ENCODE measurements around the gene CMTM8.

The CMTM8 gene

DNA sequence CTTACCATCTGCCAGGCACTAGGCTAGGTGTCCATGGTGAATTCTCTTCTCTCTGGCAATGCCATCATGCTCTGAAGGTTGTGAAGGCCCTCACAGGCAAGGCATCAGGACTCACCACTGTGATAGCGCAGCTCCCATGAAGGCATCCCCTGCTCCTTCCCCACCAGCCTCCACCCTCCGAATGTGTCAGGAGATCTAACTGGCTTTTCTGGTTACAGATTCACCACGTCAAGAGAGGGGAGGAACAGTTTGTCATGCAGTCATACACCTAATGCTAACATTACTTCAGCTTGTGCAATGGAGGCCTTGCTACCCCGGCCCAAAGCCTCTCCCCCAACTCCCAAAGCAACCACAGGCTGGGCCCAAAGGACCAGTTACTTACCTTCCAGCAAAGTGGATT is 8.9 kb upstream of the CMTM8 start:
- DNase-seq (ENCODE audit: low spot score) = no peak

DNA sequence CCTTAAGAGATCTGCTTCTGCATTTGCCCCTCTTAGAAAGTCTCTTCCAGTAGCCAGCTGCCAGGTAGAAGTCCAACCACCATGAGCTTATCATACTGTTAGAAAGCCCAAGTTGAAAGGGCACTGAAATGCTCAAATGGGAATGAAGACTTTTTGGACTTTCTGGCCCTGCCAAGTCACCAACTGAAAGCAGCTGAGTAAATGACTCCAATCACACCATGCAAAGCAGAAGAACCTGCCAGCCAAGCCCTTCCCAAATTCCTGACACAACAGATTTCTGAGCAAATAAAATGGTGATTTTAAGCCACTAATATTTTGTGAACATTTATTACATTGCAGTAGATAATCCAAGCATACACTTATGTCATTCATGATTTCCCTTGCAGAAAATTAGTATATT is 2.1 kb upstream of the CMTM8 start:
- DNase-seq (ENCODE audit: low spot score) = no peak

DNA sequence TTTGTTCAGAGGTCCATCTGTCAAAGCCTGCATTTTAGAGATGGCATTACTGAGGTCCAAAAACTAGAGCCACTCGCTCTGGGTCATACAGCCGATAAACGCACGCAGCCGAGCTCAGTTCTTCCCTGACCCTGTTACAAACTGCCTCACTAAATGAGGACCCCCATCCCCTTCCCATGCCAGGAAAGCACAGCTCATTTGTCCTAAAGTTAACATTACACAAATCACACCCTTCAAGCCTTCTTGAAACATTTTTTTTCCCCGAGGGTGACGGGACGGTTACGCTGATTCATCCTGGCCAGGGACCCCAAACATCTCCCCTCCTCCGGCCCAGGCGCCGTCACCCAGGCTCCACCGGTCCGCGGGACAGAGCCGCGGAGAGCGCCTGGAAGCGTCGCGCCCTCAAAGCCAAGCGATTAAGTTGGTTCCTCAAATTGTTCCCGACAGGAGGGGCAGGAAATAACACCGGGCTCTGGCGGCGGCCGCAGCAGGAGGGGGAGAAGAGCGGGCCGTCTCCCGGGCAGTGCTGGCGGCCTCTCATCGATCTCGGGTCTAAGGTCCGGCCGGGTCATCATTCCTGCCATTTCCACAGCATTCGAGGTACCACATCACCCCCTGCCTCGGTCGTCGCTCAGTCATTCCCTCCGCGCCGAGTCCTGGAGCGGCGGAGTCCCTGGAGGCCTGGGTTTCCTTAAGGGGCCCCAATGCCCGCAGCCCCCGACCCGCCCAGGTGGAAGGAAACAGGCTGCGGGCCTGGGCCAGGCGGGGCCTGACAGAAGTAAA is 619 bp upstream of the CMTM8 start:
- no peak for DNase-seq (ENCODE audit: low spot score)

DNA sequence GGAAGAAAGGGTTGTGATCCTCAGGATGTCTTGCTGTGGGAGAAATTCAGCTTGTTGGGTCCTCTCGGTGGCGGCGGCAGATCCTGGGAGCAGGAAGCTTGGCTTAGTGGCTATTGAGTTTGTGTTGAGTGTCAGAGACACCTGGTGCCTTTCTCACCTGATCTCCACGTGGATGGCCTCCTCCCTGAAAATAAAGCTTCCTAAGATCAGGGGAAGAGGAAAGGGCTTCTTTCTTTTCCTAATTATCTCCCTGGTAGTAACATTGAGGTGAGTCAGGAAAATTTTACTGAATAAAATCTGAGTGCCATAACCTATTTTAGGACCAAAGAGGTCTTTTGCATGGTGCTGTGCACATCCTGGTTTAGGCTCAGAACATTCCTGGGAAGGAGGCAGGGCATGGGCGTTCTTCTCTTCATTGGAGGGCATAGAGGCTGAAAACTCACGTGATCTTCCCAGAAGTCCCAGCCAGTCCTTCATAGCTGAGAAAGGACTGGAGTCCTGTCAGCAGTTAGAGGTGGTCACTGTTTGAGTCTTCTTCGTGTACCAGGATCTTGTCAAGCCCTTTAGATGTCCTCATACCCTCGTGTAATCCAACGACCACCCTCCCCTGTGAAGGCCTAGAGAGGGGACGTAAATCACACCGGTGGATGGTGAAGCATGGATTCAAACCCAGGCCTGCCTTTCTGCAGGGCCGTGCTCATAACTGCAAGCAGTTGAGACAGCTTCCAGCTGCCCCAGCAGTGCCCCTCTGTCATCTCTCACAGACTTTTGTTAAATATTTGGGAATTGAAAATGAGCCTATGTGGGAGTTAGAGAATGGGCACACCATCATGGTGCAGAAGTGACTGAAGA is 1.1 kb downstream of the CMTM8 start:
- no peak for DNase-seq (ENCODE audit: low spot score)

DNA sequence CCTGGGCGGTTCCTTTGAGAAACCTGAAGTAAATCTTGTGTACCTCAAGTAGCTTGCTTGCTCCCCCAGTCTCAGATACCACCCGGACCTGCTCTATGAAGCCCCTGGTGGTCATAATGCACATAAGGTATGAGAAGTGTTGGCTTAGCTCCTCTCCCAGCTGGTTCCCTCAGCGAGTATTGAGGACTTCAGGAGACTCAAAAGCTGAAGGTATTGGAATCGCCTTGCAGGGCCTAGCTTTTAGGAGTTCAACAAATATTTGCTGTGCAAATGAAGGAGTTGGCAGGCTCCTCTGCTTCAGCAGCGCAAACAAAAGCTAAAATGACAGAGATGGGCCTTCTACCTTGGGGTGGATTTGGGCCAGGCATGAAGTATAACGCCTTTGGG is 1.7 kb downstream of the CMTM8 start:
- peak; percentile 66 for DNase-seq (ENCODE audit: low spot score)

DNA sequence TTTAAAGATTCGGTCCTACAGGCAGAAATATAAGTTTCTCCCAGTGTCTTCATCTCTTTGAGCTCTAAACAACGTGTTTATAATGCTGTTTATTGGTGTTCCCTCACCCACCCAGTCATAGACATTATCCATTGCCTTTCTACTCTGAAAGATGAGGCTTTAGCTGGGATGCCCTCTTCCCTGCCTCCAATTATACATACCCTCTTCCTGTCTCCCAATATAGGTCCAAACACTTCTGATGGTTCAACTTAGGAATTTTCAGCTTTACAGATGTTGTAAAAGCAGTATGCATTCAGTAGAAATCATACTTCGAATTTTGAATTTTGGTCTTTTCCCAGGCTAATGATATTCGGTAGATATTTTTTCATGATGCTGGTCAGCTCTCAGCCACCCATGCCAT is 2.6 kb downstream of the CMTM8 start:
- no peak for DNase-seq (ENCODE audit: low spot score)

DNA sequence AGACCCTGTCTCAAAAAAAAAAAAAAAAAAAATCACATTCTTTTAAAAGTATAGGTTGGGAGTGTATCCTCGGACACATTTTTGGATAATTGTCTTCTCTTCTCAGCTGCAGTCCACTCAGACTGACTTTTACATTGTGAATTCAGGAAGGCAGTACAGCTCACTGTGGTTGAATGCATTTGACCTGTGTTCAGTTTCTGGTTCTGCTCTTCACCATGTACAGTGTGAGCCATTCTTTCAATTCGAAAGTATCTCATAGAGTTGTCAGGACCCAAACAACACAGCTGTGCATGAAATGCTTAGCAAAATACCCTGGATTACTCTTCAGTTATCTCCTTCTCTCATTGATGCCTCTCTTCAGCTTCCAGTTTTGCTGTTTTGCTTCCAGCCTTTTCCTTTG is 5.0 kb downstream of the CMTM8 start:
- DNase-seq (ENCODE audit: low spot score) = no peak

DNA sequence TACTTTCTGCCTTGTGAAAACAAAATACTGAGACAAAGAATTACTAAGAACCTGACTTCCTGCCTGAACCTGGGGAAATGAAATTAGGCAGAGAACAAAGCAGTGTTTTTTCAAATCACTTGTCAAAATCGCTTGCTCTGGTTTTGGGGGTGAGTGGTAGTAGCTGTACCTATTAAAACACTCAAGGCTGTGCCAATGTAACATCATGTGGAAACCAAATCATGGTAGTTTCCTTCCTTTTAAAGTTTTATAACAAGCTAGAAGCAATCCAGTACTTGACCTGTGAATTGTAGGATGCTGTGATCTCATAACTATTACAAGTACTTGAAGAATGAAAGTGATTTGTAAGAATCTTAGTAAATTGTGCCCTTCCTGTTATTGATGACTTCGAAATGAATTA is 6.7 kb downstream of the CMTM8 start:
- DNase-seq (ENCODE audit: low spot score) = peak; percentile 33

DNA sequence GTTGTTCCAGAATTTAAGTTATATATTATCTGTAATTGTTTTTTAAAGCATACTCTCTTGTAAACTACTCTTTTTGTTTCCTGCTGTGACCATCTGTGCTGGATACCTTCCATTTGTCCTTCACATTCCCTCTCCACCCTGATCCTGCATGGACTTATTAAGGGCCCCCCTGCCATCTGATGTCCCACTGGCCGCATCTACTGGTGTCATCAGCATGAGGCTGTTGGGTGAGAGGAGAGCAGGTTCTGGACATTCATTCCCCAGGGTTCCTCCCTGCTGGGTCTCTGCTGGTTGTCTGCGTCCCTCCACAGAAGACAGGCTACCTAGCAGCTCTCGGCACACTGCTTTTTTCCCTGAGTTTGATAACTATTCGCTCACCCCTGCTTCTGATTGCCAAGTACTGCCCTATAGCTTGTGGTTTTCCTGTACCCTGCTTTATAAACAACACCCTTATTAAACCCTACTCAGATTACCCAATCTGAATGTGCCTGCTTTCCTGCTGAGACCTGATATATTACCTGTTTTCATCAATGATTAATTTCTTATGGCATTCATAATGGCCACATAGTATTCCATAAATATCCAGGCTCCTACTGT is 7.7 kb downstream of the CMTM8 start:
- no peak for DNase-seq (ENCODE audit: low spot score)

DNA sequence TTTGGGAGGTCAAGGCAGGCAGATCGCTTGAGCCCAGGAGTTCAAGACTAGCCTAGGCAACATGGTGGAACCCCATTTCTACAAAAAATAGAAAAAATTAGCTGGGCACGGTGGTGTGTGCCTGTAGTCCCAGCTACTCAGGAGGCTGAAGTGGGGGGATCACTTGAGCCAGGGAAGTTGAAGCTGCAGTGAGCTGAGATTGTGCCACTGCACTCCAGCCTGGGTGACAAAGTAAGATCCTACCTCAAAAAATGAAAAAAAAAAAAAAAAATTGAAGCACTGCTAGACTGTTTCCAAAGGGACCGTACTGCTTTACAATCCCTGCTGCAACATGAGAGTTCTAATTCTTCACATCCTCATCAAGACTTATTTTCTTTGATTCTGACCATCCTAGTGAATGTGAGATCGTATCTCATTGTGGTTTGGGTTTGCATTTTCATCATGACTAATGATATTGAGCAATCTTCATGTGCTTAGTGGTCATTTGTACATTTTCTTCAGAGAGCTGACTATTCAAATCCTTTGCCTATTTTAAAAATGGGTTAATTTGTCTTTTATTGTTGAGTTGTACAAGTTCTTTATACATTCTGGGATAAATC is 10.8 kb downstream of the CMTM8 start:
- DNase-seq (ENCODE audit: low spot score) = no peak

DNA sequence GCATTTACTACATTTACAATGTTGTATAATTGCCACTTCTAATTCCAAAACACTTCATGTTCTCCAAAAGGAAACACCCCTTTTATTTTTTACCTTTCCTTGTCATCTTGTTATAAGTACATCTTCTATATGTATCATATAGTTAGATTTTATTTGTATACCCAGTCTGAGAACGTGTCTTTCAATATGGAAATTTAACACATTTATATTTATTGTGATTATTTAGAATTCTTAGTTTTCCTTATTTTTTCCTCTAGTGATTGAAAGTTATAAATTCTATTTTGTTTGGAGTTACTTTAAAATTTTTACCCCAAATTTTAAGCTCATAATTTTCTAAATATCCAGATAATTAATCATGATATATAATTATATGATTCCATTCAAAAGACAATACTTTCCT is 15.8 kb downstream of the CMTM8 start:
- no peak for DNase-seq (ENCODE audit: low spot score)

DNA sequence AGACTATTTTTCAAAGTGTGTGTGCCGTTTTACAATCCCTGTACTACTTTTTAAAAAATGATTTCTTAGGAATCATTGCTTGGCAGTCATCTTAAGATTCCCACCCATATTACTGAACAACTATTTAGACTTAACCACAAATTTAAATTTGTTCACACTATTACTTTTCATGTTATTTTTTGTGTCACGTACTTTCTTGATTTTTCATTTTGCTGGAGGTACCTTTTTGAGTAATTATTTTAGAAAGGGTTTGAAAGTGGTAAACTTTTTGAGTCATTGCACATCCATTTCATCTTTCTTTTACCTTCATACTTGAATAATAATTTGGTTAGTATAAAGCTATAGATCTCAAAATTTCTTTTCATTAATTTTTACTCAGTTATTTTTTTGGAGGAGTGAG is 16.9 kb downstream of the CMTM8 start:
- DNase-seq (ENCODE audit: low spot score) = no peak

DNA sequence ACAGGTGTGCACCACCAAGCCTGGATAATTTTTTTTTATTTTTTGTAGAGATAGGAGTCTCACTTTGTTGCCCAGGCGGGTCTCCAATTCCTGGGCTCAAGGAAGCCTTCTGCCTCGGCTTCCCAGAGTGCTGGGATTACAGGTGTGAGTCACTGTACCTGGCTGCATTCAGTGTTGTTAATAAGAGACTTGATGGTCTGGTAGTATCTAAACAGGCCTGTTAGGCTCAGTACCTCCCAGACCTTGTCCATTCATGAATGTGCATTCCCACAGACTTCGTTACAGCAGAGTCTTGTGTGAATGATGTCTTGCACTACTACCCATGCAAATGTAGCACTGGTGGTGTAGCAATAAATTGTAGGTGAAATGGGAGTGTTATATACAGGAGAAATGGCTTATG is 17.7 kb downstream of the CMTM8 start:
- no peak for DNase-seq (ENCODE audit: low spot score)

DNA sequence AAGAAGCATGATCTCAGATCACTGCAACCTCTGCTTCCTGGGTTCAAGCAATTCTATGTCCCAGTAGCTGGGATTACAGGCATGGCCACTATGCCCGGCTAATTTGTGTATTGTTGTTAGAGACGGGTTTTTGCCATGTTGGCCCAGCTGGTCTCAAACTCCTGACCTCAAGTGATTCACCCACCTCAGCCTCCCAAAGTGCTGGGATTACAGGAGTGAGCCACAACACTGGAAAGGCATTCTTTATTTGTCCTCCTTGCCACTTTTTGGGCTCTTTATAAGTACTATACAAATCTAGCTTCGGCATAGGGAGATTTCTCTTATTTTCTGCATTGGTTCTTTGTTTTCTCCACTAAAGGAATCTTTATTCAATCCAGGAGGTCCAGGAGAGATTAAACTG is 18.6 kb downstream of the CMTM8 start:
- no peak for DNase-seq (ENCODE audit: low spot score)

DNA sequence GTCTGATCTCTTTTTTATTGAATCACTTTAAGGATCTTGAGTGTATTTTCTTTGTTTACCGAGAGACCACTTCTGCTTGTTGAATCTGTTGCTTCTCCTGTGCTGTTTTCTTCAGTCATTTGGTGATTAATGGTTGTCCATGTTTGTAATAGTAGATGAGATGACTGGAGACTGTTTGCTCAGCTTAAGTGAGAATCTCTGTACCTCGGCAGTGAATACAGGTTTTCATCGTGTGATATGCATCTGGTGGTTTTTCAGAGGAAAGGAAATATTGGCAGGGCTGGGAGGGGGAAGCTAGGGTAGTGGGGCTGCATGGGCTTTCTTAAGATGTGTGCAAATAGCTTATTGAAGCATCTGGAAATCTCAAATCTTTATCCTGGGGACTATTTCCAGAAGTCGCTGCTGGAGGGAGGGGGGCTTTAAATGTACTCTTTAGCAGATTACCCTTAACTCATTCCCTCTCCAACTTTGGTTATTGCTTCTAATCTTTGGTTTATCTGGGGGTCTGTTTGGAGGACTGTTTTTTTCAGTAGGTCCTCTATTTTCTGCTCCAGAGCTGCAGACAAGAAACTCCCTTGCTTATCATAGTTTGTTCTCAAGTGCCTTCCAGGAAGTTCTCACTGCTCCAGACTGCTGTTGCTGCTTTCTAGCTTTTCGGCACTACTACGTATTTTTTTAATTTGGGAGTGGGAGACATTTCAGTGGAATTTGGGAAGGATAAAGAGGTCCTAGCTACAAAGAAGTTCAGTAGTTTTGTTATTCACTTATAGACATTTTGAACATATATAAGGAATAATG is 19.4 kb downstream of the CMTM8 start:
- DNase-seq (ENCODE audit: low spot score) = peak; percentile 26

DNA sequence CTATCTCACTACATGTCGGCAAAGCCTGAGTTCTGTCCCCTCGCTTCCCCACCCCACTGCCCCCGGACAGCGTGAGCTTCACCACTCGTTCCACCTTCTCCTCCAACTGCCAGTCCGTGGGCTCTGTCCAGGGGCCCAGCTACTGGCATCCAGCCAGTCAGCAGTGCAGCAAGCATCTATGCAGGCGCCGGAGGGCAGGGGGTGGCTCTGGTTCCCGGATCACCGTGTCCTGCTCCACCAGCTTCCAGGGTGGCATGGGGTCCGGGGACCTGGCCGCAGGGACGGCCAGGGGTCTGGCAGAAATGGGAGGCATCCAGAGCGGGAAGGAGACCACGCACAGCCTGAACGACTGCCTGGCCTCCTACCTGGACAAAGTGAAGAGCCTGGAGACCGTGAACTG is 20.4 kb downstream of the CMTM8 start:
- no peak for DNase-seq (ENCODE audit: low spot score)

DNA sequence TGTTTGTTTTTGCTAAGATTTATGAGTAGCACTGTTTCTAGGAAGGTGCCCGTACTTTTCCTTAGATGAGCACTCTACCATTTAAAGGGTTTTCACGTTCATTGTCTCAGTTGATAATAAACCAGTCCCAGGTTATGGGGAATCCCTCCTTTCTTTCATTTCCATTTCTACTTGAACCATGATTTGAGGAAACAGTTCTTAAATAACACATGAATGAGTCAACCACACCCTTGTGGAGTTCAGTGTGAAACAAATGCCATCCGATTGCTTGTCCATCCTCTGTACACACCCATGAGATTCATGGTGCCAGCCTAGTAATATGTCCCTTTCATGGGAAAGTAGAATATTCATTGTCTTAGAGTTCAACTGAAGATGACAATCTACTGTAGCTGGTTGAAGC is 23.1 kb downstream of the CMTM8 start:
- no peak for DNase-seq (ENCODE audit: low spot score)

DNA sequence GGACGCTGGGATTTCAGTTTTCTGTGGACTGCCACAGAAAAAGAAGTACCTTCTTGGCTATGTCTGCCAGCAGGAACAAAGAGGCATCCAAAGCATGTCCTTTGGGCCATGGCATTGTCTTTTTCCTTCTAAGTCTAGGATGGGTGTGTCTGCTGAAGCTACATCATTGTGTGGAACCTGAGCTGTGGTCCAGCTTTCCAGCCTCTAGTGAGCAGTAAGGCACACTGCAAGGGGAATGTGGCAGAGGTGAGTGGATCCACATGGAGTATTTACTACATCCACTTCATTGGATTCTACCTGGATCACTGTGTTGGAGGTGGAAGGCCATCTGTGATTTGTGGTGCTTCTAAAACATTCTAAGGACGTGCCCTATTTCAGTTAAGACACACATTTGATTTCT is 23.7 kb downstream of the CMTM8 start:
- no peak for DNase-seq (ENCODE audit: low spot score)

DNA sequence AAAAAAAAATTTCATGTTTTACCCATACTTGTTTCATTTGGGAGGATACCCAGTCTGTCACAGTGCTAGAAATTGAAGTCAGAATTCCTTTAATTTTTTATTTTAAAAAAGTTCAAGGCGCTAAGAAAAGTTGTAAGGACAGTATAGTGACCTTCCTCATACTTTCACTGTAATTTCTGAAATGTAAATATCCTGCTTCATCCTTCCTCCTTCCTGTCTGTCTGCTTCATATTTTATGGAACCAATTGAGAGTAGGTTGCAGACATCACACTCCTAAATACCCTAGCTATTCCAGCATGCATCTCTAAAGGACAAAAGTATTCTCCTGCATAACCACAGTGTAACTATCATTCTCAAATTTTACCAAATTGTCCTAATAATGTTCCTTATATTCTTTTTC is 35.8 kb downstream of the CMTM8 start:
- no peak for DNase-seq (ENCODE audit: low spot score)

DNA sequence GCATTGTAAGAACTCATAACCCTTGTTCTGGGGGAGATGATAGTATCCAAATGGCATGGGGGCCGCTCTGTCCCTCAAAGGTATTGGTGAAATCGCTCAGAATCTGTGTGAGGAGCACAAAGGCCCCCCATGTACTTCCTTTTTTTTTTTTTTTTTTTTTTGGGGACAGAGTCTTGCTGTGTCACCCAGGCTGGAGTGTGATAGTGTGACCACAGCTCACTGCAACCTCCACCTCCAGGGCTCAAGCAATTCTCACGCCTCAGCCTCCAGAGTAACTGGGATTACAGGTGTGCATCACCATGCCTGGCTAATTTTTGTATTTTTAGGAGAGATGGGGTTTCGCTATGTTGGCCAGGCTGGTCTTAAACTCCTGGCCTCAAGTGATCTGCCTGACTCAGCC is 37.0 kb downstream of the CMTM8 start:
- DNase-seq (ENCODE audit: low spot score) = no peak

DNA sequence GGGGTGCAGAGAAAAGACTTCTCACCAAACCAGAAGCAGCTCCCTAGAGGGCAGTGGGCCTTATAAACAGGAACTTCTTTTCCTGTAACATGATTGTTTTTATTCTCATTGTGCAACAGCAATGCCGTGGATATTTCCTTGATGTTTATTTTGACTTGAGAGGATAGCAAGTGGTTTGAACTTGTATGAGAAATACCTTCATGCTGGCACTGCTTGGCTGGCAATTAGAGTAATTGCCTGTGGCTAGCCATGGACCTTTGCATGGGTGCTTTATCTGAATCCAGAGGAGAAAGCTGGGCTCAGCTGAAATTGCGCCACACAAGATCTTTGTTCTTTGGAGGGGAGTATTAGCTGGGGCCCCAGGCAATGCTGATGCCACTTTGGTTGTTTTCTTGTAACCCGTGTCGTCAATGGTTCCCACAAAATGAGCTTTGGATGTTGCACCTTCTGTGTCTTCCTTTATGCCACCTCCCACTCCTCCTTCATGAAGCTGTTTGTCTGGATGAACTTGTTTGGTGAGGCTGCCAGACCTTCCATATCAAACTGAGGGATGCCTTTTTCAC is 37.9 kb downstream of the CMTM8 start:
- no peak for DNase-seq (ENCODE audit: low spot score)

DNA sequence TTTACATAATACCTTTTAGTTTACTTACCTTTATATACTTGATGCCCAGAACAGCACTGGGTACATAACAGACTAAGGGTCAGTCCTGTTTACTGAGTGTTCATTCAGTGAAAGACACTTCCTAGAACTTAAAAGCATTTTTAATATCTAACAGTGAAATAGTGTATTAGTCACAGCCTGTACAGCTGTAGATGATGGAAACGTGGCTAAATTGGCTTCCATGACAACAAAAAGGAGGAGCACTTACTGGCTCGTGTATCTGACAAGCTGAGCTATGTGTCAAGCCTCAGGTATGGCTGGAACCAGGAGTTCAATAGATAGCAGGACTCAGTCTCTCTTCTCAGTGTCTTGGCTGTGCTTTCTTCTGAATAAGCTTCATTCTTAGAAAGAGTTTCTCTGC is 40.2 kb downstream of the CMTM8 start:
- no peak for DNase-seq (ENCODE audit: low spot score)

Data from CD4-positive, alpha-beta T cell treated with Interleukin-2 at 100 ng/mL for 4 hours (primary cell).